ENCODE measurements around the gene SERPINE2.

- TF ChIP-seq CTCF (conservative IDR thresholded peaks at IDR 0.05; ENCODE audit: low read length) (no peak), EZH2phosphoT487 (IDR thresholded peaks at IDR 0.05; ENCODE audit: borderline replicate concordance) (no peak)
These were observed 30.3 kb downstream of the SERPINE2 start for GRCh38 chr2:224008702-224009261.
